ENCODE data around the gene PPFIA1.

GRCh38 chr11:70431611-70432010, 161.1 kb downstream of the PPFIA1 start:
- TF ChIP-seq, protein P1, sequence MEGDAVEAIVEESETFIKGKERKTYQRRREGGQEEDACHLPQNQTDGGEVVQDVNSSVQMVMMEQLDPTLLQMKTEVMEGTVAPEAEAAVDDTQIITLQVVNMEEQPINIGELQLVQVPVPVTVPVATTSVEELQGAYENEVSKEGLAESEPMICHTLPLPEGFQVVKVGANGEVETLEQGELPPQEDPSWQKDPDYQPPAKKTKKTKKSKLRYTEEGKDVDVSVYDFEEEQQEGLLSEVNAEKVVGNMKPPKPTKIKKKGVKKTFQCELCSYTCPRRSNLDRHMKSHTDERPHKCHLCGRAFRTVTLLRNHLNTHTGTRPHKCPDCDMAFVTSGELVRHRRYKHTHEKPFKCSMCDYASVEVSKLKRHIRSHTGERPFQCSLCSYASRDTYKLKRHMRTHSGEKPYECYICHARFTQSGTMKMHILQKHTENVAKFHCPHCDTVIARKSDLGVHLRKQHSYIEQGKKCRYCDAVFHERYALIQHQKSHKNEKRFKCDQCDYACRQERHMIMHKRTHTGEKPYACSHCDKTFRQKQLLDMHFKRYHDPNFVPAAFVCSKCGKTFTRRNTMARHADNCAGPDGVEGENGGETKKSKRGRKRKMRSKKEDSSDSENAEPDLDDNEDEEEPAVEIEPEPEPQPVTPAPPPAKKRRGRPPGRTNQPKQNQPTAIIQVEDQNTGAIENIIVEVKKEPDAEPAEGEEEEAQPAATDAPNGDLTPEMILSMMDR (conservative IDR thresholded peaks at IDR 0.05 in 1 of 2, IDR thresholded peaks at IDR 0.05 in 1 of 2; ENCODE audit: low read depth in 1 of 2, low read length in 2 of 2) = no peak
- TF ChIP-seq EZH2 (IDR thresholded peaks at IDR 0.05; ENCODE audit: low read length, missing control alignments) = no peak
